ENCODE data around the gene RRBP1. TPM values are rescaled to one million over a fixed set of nuclear protein-coding genes. Genes with fewer than 3 reads are reported as not detected.

RRBP1 gene
- total and polyA plus RNA-seq, 4 donors: 75.4 to 202 (median 130) TPM

DNA sequence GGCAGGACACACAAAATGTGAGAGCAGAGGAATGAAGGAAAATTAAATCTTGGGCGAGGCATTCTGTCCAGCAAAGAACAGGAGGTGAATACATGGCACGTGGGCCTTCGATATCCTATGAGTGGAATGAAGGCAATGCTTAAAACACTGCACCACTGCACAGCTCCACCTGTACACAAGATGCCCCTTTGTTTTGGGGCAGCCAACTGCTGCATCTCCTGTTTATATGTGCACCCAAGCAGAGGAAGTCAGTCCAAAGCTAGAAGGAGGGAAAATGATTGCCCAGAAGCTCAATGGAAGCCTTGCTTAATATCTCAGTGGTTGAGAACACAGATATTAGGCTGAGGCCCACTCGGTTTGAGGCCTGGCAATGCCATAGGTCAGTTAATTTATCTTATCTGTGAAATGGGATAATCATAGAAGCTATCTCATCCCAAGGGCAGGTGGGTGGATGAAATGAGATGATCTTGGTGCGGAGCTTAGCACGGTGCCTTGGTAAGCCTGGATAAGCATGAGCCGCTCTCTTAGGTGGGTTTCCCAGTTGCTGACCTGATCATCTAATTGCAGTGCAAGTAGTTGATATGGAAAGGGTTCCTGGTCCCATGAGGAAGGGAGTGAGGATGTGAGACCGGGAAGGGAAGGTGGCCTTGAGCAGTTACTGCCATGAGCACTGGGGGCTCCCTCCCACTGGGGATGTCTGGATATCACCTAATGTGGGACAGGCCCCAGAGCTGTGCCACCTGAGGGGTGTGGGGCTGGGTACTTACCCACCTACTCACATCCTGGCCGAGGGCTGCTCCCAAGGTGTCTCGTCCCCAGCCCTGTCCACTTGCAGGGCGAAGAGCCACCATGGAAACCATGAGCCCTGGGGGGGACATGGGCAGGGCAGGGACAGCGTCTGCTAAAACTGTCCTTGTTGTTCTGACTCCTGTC, 27.6 kb upstream of the RRBP1 start:
- Histone ChIP-seq H3K36me3 (ENCODE audit: control insufficient read depth in 4 of 4, insufficient read depth in 3 of 4, low read depth in 1 of 4, low read length in 3 of 4) (no peaks in the 10 kb centered on the region), H3K4me3 (ENCODE audit: low read depth in 1 of 3, low read length in 3 of 3) (no peak overlapping the region), H3K27ac (ENCODE audit: low read depth in 1 of 2, low read length in 2 of 2) (no peak overlapping the region), H3K9ac (ENCODE audit: low read depth in 1 of 2, low read length in 2 of 2) (no peak overlapping the region), H3K4me1 (ENCODE audit: control insufficient read depth in 4 of 4, insufficient read depth in 4 of 4, low read length in 3 of 4) (peaks cover 3 to 21% (median 9%) of the 10 kb centered on the region in 4 donors), H3K27me3 (ENCODE audit: control insufficient read depth in 4 of 4, insufficient read depth in 4 of 4, low read length in 3 of 4) (no peaks in the 10 kb centered on the region), H3K9me3 (ENCODE audit: control insufficient read depth in 4 of 4, low read length in 3 of 4) (no peaks in the 10 kb centered on the region)
- 91% methylated on average over 12 of the region's 12 CpGs for WGBS
- DNase-seq (ENCODE audit: low spot score): no peak
- TF ChIP-seq ZBTB33 (IDR thresholded peaks at IDR 0.05) (no peak), EGR1 (IDR thresholded peaks at IDR 0.05; ENCODE audit: low read depth in 2 of 2) (no peak), RAD21 (IDR thresholded peaks at IDR 0.05) (no peak), RXRA (IDR thresholded peaks at IDR 0.05) (no peak), ATF3 (IDR thresholded peaks at IDR 0.05) (no peak), GABPA (IDR thresholded peaks at IDR 0.05 in 1 of 2, conservative IDR thresholded peaks at IDR 0.05 in 1 of 2) (no peak), FOXA2 (IDR thresholded peaks at IDR 0.05) (no peak), TAF1 (conservative IDR thresholded peaks at IDR 0.05) (no peak), JUND (IDR thresholded peaks at IDR 0.05) (no peak), YY1 (IDR thresholded peaks at IDR 0.05) (no peak), HNF4G (IDR thresholded peaks at IDR 0.05) (no peak), NR2F2 (IDR thresholded peaks at IDR 0.05) (no peak), FOXA1 (IDR thresholded peaks at IDR 0.05) (no peak), SP1 (IDR thresholded peaks at IDR 0.05) (no peak)
- TF ChIP-seq, protein P1, sequence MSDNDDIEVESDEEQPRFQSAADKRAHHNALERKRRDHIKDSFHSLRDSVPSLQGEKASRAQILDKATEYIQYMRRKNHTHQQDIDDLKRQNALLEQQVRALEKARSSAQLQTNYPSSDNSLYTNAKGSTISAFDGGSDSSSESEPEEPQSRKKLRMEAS (IDR thresholded peaks at IDR 0.05): no peak
- TF ChIP-seq, protein P2, sequence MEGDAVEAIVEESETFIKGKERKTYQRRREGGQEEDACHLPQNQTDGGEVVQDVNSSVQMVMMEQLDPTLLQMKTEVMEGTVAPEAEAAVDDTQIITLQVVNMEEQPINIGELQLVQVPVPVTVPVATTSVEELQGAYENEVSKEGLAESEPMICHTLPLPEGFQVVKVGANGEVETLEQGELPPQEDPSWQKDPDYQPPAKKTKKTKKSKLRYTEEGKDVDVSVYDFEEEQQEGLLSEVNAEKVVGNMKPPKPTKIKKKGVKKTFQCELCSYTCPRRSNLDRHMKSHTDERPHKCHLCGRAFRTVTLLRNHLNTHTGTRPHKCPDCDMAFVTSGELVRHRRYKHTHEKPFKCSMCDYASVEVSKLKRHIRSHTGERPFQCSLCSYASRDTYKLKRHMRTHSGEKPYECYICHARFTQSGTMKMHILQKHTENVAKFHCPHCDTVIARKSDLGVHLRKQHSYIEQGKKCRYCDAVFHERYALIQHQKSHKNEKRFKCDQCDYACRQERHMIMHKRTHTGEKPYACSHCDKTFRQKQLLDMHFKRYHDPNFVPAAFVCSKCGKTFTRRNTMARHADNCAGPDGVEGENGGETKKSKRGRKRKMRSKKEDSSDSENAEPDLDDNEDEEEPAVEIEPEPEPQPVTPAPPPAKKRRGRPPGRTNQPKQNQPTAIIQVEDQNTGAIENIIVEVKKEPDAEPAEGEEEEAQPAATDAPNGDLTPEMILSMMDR (IDR thresholded peaks at IDR 0.05; ENCODE audit: low read depth, low read length, missing input control): no peak
- TF ChIP-seq, protein P3, sequence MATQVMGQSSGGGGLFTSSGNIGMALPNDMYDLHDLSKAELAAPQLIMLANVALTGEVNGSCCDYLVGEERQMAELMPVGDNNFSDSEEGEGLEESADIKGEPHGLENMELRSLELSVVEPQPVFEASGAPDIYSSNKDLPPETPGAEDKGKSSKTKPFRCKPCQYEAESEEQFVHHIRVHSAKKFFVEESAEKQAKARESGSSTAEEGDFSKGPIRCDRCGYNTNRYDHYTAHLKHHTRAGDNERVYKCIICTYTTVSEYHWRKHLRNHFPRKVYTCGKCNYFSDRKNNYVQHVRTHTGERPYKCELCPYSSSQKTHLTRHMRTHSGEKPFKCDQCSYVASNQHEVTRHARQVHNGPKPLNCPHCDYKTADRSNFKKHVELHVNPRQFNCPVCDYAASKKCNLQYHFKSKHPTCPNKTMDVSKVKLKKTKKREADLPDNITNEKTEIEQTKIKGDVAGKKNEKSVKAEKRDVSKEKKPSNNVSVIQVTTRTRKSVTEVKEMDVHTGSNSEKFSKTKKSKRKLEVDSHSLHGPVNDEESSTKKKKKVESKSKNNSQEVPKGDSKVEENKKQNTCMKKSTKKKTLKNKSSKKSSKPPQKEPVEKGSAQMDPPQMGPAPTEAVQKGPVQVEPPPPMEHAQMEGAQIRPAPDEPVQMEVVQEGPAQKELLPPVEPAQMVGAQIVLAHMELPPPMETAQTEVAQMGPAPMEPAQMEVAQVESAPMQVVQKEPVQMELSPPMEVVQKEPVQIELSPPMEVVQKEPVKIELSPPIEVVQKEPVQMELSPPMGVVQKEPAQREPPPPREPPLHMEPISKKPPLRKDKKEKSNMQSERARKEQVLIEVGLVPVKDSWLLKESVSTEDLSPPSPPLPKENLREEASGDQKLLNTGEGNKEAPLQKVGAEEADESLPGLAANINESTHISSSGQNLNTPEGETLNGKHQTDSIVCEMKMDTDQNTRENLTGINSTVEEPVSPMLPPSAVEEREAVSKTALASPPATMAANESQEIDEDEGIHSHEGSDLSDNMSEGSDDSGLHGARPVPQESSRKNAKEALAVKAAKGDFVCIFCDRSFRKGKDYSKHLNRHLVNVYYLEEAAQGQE (IDR thresholded peaks at IDR 0.05): no peak
